B cell (primary cell): ENCODE measurements around the gene PRDM11. TPM values are rescaled to one million over a fixed set of nuclear protein-coding genes. Genes with fewer than 3 reads are reported as not detected.

Experiments
- ATAC-seq: fragments of 200-7000 bp; cut with Tn5 transposase; one replicate; pipeline ENCODE4 v1.10.0; 2021; ENCODE audit warnings: low read depth, mild to moderate bottlenecking, moderate number of reproducible peaks, moderate library complexity
- CTCF ChIA-PET: fragments of 350-600 bp; sonication (Branson Sonifier 250); formaldehyde crosslinking; loops from one replicate; lab custom pipeline; 2021; ENCODE audit warnings: antibody characterized with exemption, inconsistent platforms; lab: Charles Lee
- POLR2A ChIA-PET: fragments of 350-600 bp; sonication (Branson Sonifier 250); formaldehyde crosslinking; loops from one replicate; lab custom pipeline; 2021; ENCODE audit warnings: antibody characterized with exemption; lab: Charles Lee
- DNase-seq: peaks from one replicate; pipeline ENCODE4 v3.0.0; 2013
- H2AFZ ChIP-seq: 2 replicates; pipeline ENCODE4 v1.6.1; 2012; ENCODE audit warnings: mild to moderate bottlenecking, low read depth, low read length; ENCODE audit not compliant: insufficient read depth, poor library complexity, severe bottlenecking
- H3K27ac ChIP-seq, 2 donors: 1 replicate in 1 of 2; 2 replicates in 1 of 2; pipeline ENCODE4 v1.5.1; 2012 to 2013; ENCODE audit warnings: low read length in 2 of 2, mild to moderate bottlenecking in 2 of 2, moderate library complexity in 1 of 2
- H3K27me3 ChIP-seq, 4 experiments: fragments of 200-600 bp in 1 of 4; sonication (generic) in 1 of 4; replicated peaks in 1 of 4; 1 replicate in 2 of 4; 2 replicates in 2 of 4; pipeline versions ENCODE4 v1.6.1 to v1.7.0; 2013 to 2016; ENCODE audit warnings: low read length in 3 of 4, mild to moderate bottlenecking in 2 of 4, mixed read lengths in 1 of 4, moderate library complexity in 1 of 4; ENCODE audit not compliant: insufficient read depth in 4 of 4, control insufficient read depth in 3 of 4; ENCODE audit errors: control extremely low read depth in 1 of 4
- H3K36me3 ChIP-seq, 2 experiments: replicated peaks in 1 of 2; 1 replicate in 1 of 2; 2 replicates in 1 of 2; pipeline versions ENCODE4 v1.6.1 to v1.7.1; 2013; ENCODE audit warnings: low read length in 1 of 2; ENCODE audit not compliant: insufficient read depth in 2 of 2, control insufficient read depth in 1 of 2; ENCODE audit errors: control extremely low read depth in 1 of 2, extremely low read depth in 1 of 2
- H3K4me1 ChIP-seq, 2 donors: fragments of 200-600 bp in 1 of 2; sonication (generic) in 1 of 2; 1 replicate in 1 of 2; 2 replicates in 1 of 2; pipeline versions ENCODE4 v1.5.1 to v1.6.1; 2013 to 2017; ENCODE audit warnings: low read length in 2 of 2; ENCODE audit not compliant: control insufficient read depth in 2 of 2, insufficient read depth in 2 of 2
- H3K4me2 ChIP-seq: replicated peaks from 2 replicates; pipeline ENCODE3; 2012; ENCODE audit warnings: mild to moderate bottlenecking, low read depth, low read length; ENCODE audit not compliant: poor library complexity, severe bottlenecking
- H3K4me3 ChIP-seq, 5 experiments: fragments of 200-600 bp in 1 of 5; sonication (generic) in 1 of 5; 1 replicate in 3 of 5; 2 replicates in 2 of 5; pipeline versions ENCODE4 v1.5.1 to v1.7.0; 2011 to 2016; ENCODE audit warnings: low read length in 4 of 5, mild to moderate bottlenecking in 4 of 5, low read depth in 2 of 5, control low read depth in 1 of 5, moderate library complexity in 1 of 5; ENCODE audit not compliant: insufficient read depth in 1 of 5; ENCODE audit errors: control extremely low read depth in 1 of 5, extremely low read depth in 1 of 5
- H3K79me2 ChIP-seq: fragments of 200-600 bp; sonication (generic); one replicate; pipeline ENCODE4 v1.6.0; 2016; ENCODE audit warnings: low read length; ENCODE audit not compliant: control insufficient read depth, insufficient read depth
- H3K9ac ChIP-seq: fragments of 200-600 bp; sonication (generic); 2 replicates; pipeline ENCODE4 v1.6.1; 2017; ENCODE audit warnings: mild to moderate bottlenecking, low read length, moderate library complexity
- H3K9me3 ChIP-seq, 3 donors: one replicate each; pipeline versions ENCODE4 v1.6.1 to v1.7.1; 2013; ENCODE audit warnings: low read length in 2 of 3; ENCODE audit not compliant: control insufficient read depth in 2 of 3, insufficient read depth in 1 of 3; ENCODE audit errors: control extremely low read depth in 1 of 3
- H4K20me1 ChIP-seq: 2 replicates; pipeline ENCODE4 v1.6.0; 2012; ENCODE audit warnings: mild to moderate bottlenecking, low read length; ENCODE audit not compliant: insufficient read depth, control insufficient read depth, poor library complexity, severe bottlenecking
- H3K27ac Mint-ChIP-seq: one replicate; pipeline ENCODE4 v1.8.0; 2021; ENCODE audit warnings: mixed read lengths
- H3K27me3 Mint-ChIP-seq: one replicate; pipeline ENCODE4 v1.8.0; 2021; ENCODE audit warnings: mixed read lengths
- H3K4me1 Mint-ChIP-seq: one replicate; pipeline ENCODE4 v1.8.0; 2021; ENCODE audit warnings: mixed read lengths
- H3K4me3 Mint-ChIP-seq: one replicate; pipeline ENCODE4 v1.8.0; 2021; ENCODE audit warnings: mixed read lengths
- H3K9me3 Mint-ChIP-seq: one replicate; pipeline ENCODE4 v1.8.0; 2022; ENCODE audit warnings: mixed read lengths; ENCODE audit not compliant: insufficient read depth
- EZH2 ChIP-seq: IDR thresholded peaks from 2 replicates; pipeline ENCODE4 v1.6.1; 2012; ENCODE audit warnings: borderline replicate concordance, low read depth, mild to moderate bottlenecking, moderate library complexity, low read length; ENCODE audit not compliant: insufficient read depth, poor library complexity, severe bottlenecking
- WGBS: methylation state at CpG from one replicate; pipeline ENCODE4 v1.1.5; 2013; ENCODE audit warnings: missing lambda C conversion rate; ENCODE audit not compliant: insufficient coverage; 5-methylcytosine and 5-hydroxymethylcytosine counted together
- intact Hi-C: fragments of 100-400 bp; cut with micrococcal nuclease; formaldehyde crosslinking; loops from one replicate; pipeline ENCODE4 v1.10.0; 2022
- polyA plus RNA-seq: library from polyadenylated mRNA; depleted of rRNA; stranded (reverse); fragments of >200 nt; gene quantifications from 2 replicates; pipeline ENCODE4 v1.2.3, GENCODE V29; 2012
- total RNA-seq, 2 donors: library from RNA; stranded (reverse); fragments of 120-200 nt in 1 of 2; gene quantifications; 1 replicate in 1 of 2; 2 replicates in 1 of 2; pipeline versions ENCODE4 v1.2.3 to v1.2.4, GENCODE V29; 2013 to 2022
- TF ChIP-seq, protein P1 (sequence below): fragments of 200-600 bp; IDR thresholded peaks from one replicate; pipeline ENCODE4 v1.8.0; 2022; ENCODE audit warnings: antibody characterized with exemption, mild to moderate bottlenecking

PRDM11 gene
- total and polyA plus RNA-seq, 2 donors (not counting 1 experiment from before 2014, with no cell fraction given): 9.5 to 26.2 TPM

- ATAC-seq (no peak), DNase-seq (no peak)
- CTCF ChIA-PET: no interaction called here
- POLR2A ChIA-PET: no interaction called here
- H3K27me3 Mint-ChIP-seq: peaks cover 9% of the 10 kb centered on the region
- no peak overlapping the region for H3K27ac ChIP-seq
- H3K9me3 Mint-ChIP-seq: no peaks in the 10 kb centered on the region
- intact Hi-C loops: no loop called here
- peaks cover 0 to 7% (median 0%) of the 10 kb centered on the region in 3 donors for H3K9me3 ChIP-seq
- H3K36me3 ChIP-seq: no peaks in the 10 kb centered on the region
- H3K79me2 ChIP-seq: peaks cover 14% of the 10 kb centered on the region
- 100% methylated on average over 4 of the region's 6 CpGs for WGBS
- no peak for TF ChIP-seq EZH2
- TF ChIP-seq, protein P1, sequence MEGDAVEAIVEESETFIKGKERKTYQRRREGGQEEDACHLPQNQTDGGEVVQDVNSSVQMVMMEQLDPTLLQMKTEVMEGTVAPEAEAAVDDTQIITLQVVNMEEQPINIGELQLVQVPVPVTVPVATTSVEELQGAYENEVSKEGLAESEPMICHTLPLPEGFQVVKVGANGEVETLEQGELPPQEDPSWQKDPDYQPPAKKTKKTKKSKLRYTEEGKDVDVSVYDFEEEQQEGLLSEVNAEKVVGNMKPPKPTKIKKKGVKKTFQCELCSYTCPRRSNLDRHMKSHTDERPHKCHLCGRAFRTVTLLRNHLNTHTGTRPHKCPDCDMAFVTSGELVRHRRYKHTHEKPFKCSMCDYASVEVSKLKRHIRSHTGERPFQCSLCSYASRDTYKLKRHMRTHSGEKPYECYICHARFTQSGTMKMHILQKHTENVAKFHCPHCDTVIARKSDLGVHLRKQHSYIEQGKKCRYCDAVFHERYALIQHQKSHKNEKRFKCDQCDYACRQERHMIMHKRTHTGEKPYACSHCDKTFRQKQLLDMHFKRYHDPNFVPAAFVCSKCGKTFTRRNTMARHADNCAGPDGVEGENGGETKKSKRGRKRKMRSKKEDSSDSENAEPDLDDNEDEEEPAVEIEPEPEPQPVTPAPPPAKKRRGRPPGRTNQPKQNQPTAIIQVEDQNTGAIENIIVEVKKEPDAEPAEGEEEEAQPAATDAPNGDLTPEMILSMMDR: no peak
- H4K20me1 ChIP-seq: peaks cover 75% of the 10 kb centered on the region
- no peak overlapping the region for H2AFZ ChIP-seq
- H3K4me1 Mint-ChIP-seq: peaks cover 33% of the 10 kb centered on the region
- H3K27me3 ChIP-seq: peaks cover 0 to 4% (median 2%) of the 10 kb centered on the region in 4 experiments
- H3K4me1 ChIP-seq: peaks cover under 1 to 10% of the 10 kb centered on the region in 2 donors
- no peak overlapping the region for H3K4me3 Mint-ChIP-seq
- no peak overlapping the region for H3K4me3 ChIP-seq
- H3K4me2 ChIP-seq: no peak overlapping the region
- no peak overlapping the region for H3K9ac ChIP-seq
- H3K27ac Mint-ChIP-seq: no peak overlapping the region
These were observed 27.9 kb downstream of the PRDM11 start for GRCh38 chr11:45174168-45174835.

- Histone ChIP-seq H3K4me2 (no peak overlapping the region), H2AFZ (no peak overlapping the region), H3K4me1 (peaks cover 7 to 17% of the 10 kb centered on the region in 2 donors), H4K20me1 (peaks cover 75% of the 10 kb centered on the region), H3K27ac (no peak overlapping the region), H3K9ac (no peak overlapping the region), H3K27me3 (peaks cover 0 to 10% (median 5%) of the 10 kb centered on the region in 4 experiments), H3K9me3 (peaks cover 0 to 7% (median 0%) of the 10 kb centered on the region in 3 donors), H3K79me2 (peaks cover 19% of the 10 kb centered on the region), H3K36me3 (no peaks in the 10 kb centered on the region), H3K4me3 (no peak overlapping the region)
- intact Hi-C loops: no loop called here
- ChIA-PET POLR2A (no interaction called here), CTCF (no interaction called here)
- Mint-ChIP-seq H3K9me3 (no peaks in the 10 kb centered on the region), H3K4me1 (peaks cover 37% of the 10 kb centered on the region), H3K27me3 (peaks cover 10% of the 10 kb centered on the region), H3K27ac (no peak overlapping the region), H3K4me3 (no peak overlapping the region)
- ATAC-seq (no peak), DNase-seq (no peak)
- WGBS: no CpG with 5 or more reads among the region's 4 CpGs
- TF ChIP-seq, protein P1: no peak
- no peak for TF ChIP-seq EZH2
These were observed 28.5 kb downstream of the PRDM11 start for GRCh38 chr11:45174963-45175362.
